Measurements from ENCODE around the gene TBC1D22B. TPM values are rescaled to one million over a fixed set of nuclear protein-coding genes. Genes with fewer than 3 reads are reported as not detected.

Gene TBC1D22B
- total and polyA plus RNA-seq, 7 donors, result 4.3 to 25.6 (median 9.0) TPM

DNA sequence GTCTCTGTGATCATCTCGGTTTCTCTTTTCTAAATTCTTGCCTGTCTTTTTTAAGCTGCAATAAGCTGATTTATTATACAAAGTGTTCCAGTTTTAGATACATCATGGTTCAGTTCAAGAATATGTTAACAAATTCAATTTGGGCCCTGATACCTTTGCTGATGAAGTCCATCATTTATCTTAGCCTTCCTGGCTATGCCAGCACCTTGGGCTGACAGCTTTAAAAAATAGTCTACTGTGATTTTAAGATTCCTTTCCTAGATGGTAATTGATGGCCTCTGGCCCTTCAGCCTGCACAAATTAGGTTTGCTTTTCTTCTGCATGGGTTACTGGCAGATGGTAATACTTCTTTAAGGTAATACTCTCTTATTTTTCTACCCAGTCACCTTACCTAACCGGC, 7.4 kb downstream of the TBC1D22B start:
- ATAC-seq, result no peak
- intact Hi-C loops (cut with DNase I), result no loop called here

DNA sequence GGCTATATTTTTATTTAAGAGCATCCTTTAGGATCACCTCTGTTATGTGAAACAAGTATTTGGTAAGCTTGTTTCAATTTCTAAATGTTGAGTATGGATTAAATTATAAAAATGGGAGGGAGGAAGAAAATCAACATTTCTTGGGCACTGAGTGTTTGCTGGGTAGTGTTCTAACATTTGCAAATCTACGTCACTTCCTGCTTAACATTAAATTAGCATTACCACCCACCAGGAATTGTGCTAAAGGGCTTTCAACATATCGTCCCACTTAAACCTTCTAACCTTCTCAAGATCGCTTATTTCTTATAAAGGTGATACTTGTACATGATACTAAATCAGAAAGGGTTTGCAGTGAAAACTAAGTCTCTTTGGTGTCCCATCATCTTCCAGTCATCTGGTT, 8.3 kb downstream of the TBC1D22B start:
- Histone ChIP-seq H3K4me3 (no peak overlapping the region), H3K27ac (peak overlapping the region; percentile 41), H3K4me1 (peaks cover 36% of the 10 kb centered on the region), H3K9me3 (no peaks in the 10 kb centered on the region), H3K27me3 (ENCODE audit: insufficient read depth in 3 of 3, low read length in 2 of 3) (no peaks in the 10 kb centered on the region), H3K36me3 (ENCODE audit: insufficient read depth in 1 of 2, low read depth in 1 of 2) (peaks cover 0 to 17% of the 10 kb centered on the region in 2 donors)
- DNase-seq, result no peak
- 84 to 88% (median 87%) methylated on average over 3 of the region's 3 CpGs for WGBS, 3 donors
- intact Hi-C loops (cut with DNase I), result no loop called here
- no peak for ATAC-seq
- TF ChIP-seq, protein P1, sequence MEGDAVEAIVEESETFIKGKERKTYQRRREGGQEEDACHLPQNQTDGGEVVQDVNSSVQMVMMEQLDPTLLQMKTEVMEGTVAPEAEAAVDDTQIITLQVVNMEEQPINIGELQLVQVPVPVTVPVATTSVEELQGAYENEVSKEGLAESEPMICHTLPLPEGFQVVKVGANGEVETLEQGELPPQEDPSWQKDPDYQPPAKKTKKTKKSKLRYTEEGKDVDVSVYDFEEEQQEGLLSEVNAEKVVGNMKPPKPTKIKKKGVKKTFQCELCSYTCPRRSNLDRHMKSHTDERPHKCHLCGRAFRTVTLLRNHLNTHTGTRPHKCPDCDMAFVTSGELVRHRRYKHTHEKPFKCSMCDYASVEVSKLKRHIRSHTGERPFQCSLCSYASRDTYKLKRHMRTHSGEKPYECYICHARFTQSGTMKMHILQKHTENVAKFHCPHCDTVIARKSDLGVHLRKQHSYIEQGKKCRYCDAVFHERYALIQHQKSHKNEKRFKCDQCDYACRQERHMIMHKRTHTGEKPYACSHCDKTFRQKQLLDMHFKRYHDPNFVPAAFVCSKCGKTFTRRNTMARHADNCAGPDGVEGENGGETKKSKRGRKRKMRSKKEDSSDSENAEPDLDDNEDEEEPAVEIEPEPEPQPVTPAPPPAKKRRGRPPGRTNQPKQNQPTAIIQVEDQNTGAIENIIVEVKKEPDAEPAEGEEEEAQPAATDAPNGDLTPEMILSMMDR (IDR thresholded peaks at IDR 0.05), result no peak

More for the DNA sequence above, 7.4 kb downstream of the TBC1D22B start:
- Histone ChIP-seq H3K36me3 (ENCODE audit: insufficient read depth in 1 of 2, low read depth in 1 of 2) (peaks cover 0 to 12% of the 10 kb centered on the region in 2 donors), H3K27me3 (ENCODE audit: insufficient read depth in 3 of 3, low read length in 2 of 3) (no peaks in the 10 kb centered on the region), H3K4me3 (no peak overlapping the region), H3K4me1 (peaks cover 34% of the 10 kb centered on the region), H3K27ac (peak overlapping the region; percentile 41), H3K9me3 (no peaks in the 10 kb centered on the region)
- WGBS, 3 donors, result 51 to 79% (median 61%) methylated on average over 2 of the region's 2 CpGs
- DNase-seq, result no peak
- TF ChIP-seq, protein P1 (IDR thresholded peaks at IDR 0.05), result no peak

- Histone ChIP-seq H3K4me3 (no peak overlapping the region), H3K27me3 (ENCODE audit: insufficient read depth in 3 of 3, low read length in 2 of 3) (no peaks in the 10 kb centered on the region), H3K36me3 (ENCODE audit: insufficient read depth in 1 of 2, low read depth in 1 of 2) (peaks cover 0 to 17% of the 10 kb centered on the region in 2 donors), H3K27ac (no peak overlapping the region), H3K4me1 (peaks cover 46% of the 10 kb centered on the region), H3K9me3 (no peaks in the 10 kb centered on the region)
- no peak for ATAC-seq
- no peak for DNase-seq
- 77 to 89% (median 86%) methylated on average over 2 of the region's 2 CpGs for WGBS, 3 donors
- intact Hi-C loops (cut with DNase I), result no loop called here
- TF ChIP-seq, protein P1 (IDR thresholded peaks at IDR 0.05), result no peak
Measured at GRCh38 chr6:37269105-37269504, 11.5 kb downstream of the TBC1D22B start.

DNA sequence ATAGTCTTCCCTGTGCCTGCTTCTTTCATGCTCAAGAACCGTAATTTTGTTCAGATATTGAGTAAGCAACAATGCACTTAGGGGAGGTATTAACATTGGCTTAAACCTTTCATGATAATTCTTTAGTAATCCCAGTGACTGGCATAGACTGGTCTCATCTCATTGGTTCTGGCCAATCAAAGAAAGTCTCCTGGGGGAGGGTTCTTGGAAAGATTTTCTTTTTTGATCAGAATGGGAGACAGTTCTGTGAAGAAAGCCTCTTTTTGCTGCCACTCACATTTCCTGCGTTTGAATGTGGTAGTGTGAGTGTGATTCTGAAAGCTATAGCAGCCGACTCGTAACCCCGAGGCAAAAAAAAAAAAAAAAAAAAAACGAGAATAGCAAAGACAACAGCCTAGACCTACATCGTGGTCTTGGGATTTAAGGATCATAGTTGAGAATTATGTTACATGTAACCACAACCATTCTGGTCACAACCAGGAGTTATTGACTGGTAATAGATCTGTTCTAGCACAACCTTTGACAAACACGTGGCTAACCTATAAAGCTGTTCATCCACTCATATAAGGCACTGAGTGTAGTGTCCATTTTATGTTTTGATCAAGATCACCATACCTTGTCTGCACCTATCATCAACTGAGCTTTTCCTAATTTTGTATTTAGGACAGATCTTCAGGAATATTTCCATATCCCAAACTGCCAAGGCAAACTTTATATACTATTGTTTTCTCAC, 15.4 kb downstream of the TBC1D22B start:
- Histone ChIP-seq H3K4me3 (no peak overlapping the region), H3K27me3 (ENCODE audit: insufficient read depth in 3 of 3, low read length in 2 of 3) (no peaks in the 10 kb centered on the region), H3K36me3 (ENCODE audit: insufficient read depth in 1 of 2, low read depth in 1 of 2) (peaks cover 0 to 17% of the 10 kb centered on the region in 2 donors), H3K4me1 (peaks cover 53% of the 10 kb centered on the region), H3K27ac (peak overlapping the region; percentile 36), H3K9me3 (no peaks in the 10 kb centered on the region)
- WGBS, 3 donors, result 53 to 82% (median 54%) methylated on average over 7 to 8 of the region's 8 CpGs
- no peak for DNase-seq
- TF ChIP-seq, protein P1 (IDR thresholded peaks at IDR 0.05), result no peak
- intact Hi-C loops (cut with DNase I), result no loop called here
- ATAC-seq, result no peak

Measured in psoas muscle (tissue), 8 donors.